Measurements from ENCODE around the gene KIAA1217.

GRCh38 chr10:24242562-24242961 lies 33.6 kb downstream of the KIAA1217 start:
- no peak for TF ChIP-seq CTCF (IDR thresholded peaks at IDR 0.05)
- TF ChIP-seq POLR2A (IDR thresholded peaks at IDR 0.05): no peak
